ENCODE results near the gene PARD3.
A peak's percentile ranks its signal among the peaks of the same experiment; 100 is the strongest.

PARD3 gene

DNA sequence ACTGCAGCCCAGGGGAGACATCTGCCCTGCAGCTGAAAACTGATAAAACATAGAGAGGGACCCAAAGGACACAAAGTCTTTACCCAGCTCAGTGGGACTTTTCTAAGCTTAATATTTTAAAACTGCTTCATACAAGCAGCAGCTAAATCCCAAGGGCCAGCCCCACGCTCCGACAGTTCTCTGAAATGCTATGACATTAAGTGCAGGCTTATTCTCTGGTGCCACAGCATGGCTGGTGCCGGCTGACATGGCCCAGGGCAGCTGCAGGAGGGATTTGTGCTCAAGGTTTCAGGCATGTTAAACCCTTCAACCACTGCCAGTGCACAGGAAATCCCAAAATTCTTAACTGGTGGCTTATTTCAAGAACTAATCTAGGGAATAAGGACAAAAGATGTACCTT, 170.9 kb downstream of the PARD3 start:
- DNase-seq: peak in 1 of 2 experiments; percentile 21

- DNase-seq: no peak
Measured at GRCh38 chr10:34643620-34644019, 171.5 kb downstream of the PARD3 start.

DNA sequence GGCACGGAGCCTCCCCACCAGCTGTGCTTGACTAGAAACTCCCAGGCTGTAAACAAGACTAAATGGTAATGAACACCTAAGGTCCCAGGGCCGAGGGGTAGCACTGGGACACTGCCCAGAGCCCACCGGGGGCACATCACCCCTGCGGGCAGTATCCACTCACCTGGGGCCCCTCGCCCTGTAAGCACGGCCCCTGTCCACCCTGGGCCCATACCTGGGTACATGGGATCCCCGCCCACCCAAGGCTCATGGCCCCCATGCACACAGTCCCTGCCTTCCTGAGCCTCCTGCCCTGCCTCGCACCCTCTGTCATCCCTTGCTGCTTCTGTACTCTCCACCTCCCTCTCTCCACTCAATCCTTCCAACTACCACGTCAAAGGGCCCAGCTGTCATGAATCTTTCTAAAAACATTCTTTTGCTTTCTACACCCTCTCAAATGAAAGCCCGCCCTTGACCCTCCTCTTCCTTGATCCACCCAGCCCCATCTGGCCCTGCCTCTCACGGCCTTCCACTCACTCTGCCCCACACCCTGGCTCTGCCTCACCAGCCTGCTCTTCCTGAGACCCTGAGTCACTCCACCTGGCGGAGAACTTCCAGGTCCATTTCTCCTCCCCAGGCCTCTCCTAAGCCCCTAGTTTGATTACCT, 173.1 kb downstream of the PARD3 start:
- DNase-seq: peak; percentile 47 to 73

- peak in 1 of 2 experiments; percentile 16 for DNase-seq
Measured at GRCh38 chr10:34641147-34641912, 173.8 kb downstream of the PARD3 start.

- peak; percentile 10 to 51 for DNase-seq
Measured at GRCh38 chr10:34638406-34639054, 176.6 kb downstream of the PARD3 start.

GRCh38 chr10:34637418-34637911, 177.6 kb downstream of the PARD3 start:
- peak in 1 of 2 experiments; percentile 28 for DNase-seq

GRCh38 chr10:34635111-34635510, 180.0 kb downstream of the PARD3 start:
- DNase-seq: no peak

DNA sequence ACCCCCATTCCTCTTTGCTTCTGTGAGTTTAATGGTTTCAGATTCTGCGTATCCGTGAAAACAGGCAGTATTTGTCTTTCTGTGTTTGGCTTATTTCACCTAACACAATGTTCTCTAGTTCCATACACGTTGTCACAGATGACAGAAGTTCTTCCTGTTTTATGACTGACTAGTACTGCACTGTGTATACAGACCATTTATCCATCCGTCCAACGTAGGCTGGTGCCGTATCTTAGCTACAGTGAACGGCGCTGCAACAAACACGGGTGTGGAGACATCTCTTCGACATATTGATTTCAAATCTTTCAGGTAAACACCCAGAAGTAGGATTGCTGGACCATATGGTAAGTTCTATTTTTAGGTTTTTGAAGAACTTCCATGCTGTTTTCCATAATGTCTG, 181.7 kb downstream of the PARD3 start:
- DNase-seq: no peak

DNA sequence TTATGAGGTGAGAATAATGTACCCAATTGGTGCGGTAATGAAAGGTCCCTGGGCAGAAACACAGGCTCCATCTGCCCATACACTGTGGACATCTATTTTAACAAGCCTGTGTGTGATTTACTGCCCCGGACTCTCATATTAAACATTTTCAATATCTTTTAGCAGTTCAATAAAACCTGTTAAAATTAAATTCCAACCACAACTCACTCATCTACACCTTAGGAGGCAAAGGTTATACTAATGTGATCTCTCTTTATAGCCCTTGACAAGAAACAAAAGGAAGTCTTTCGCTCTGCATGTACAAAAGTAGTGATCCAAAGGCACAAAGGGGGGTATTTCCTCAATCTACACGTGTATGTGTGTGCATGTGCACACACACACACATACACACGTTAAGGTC, 186.0 kb downstream of the PARD3 start:
- no peak for DNase-seq

- no peak for DNase-seq
Measured at GRCh38 chr10:34628174-34628796, 186.8 kb downstream of the PARD3 start.

GRCh38 chr10:34627741-34628140, 187.4 kb downstream of the PARD3 start:
- no peak for DNase-seq

GRCh38 chr10:34627331-34627730, 187.8 kb downstream of the PARD3 start:
- DNase-seq: no peak

DNA sequence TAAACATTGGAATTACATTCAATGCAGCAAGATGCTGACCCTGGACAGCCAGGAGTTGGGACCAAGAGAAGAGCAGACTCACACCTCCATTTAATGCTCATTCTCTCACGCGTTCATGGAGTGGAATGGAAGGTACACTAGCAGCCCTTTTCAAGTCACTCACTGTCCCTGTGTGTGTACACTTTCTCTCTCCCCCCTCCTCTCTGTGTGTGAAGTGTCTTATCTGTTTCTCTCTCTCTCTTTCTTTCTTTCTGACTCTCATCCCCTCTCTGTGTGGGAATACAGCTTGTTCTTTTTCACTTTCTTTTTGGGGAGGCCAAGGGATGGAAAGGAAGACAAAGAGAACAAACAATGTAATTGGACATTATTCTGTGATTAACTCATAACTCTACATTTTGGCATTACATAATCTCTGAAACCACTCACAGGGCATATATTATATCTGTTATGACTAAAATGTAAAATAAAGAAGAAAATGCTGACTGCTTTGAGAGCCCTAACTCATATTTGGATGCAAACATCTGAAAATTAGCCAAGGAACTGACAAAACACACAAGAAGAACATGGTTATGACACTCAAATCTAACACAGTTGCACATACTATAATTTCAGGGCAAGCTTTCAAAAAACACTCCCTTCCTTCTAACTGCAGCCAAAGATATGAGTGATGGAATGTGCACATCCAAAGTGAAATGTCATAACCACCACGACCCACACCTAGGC, 188.8 kb downstream of the PARD3 start:
- no peak for DNase-seq

- no peak for DNase-seq
Measured at GRCh38 chr10:34624323-34625153, 190.6 kb downstream of the PARD3 start.

- no peak for DNase-seq
Measured at GRCh38 chr10:34622945-34623344, 192.2 kb downstream of the PARD3 start.

DNA sequence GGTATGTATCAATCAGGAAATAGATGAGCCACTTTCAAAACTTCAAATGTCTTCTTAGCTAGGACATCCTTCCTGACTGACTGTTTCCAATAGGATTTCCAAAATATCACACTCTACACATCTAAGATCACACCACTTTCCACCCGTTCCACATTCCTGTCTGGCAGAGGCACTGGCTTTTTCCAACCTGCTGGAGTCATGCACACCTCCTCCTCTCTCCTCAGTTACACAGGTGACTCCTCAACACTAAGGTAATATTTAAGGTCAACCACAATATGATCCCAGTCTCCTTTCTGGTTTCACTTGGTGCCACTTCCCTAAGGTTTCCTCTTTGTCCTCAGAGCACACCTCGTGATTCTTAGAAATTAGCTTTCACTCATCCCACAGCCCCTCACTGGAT, 196.5 kb downstream of the PARD3 start:
- no peak for DNase-seq

DNA sequence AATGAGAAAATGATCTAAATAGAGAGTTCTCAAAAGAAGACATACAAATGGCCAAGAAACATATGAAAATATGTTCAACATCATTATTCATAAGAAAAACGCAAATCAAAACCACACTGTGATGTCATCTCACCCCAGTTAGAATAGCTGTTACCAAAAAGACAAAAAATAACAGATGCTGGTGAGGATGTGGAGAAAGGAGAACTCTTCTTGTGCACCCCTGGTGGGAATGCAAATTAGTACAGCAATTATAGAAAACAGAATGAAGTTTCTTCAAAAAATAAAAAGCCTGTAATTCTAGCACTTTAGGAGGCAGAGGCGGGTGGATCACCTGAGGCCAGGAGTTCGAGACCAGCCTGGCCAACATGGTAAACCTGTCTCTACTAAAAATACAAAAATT, 199.3 kb downstream of the PARD3 start:
- no peak for DNase-seq

DNA sequence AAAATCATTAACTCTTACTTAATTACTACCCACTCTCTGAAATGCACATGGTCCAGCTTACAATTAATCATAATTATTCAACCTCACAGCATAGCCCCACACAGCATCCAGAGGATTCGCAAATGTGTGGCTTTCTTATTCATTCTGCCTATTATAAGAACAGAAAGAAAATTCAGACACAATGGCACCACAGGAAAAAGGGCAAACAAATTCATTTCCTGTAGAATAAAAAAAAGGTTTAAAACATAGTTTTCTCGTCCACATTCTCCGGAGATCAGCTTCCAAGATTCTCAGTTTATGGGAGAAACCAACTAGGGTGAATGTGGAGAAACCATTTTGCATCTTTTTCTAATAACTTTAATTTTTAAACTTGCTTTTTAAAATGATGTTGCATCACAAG, 201.6 kb downstream of the PARD3 start:
- DNase-seq: no peak

DNA sequence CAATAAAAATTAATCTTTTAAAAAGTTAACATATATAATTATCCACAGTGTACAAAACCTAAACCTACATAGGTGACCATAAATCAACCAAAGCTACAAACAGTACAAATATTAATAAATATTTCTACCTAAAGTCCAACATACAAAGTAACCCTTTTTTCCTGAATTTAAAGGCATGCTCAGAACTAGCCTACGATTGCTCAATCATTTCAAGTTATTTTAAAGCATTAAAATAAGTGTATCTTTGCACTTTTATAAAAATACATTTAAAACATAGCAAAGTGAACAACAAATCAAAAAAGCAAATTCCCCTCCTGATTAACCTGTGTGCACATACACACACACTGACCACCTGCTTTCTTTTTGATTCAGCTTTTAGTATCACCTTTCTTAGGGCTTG, 202.2 kb downstream of the PARD3 start:
- DNase-seq: no peak

DNA sequence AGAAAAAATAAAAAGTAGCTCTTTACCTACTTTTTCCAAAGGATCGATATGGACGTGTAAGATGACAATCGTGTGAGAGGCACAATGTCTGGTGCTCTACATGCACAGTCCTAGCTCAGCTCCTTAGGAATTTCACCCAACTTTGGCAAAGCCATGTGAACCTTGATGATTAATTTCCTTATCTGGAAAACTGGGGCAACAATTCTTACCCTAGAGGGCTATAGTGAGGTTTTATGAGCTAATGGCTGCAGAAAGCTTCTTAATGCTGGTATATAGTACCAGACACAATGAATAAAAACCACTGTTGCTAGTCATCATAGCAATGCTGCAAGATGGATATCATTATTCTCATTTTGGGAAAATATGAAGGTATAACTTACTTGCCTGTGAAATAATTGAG, 202.7 kb downstream of the PARD3 start:
- no peak for DNase-seq

DNA sequence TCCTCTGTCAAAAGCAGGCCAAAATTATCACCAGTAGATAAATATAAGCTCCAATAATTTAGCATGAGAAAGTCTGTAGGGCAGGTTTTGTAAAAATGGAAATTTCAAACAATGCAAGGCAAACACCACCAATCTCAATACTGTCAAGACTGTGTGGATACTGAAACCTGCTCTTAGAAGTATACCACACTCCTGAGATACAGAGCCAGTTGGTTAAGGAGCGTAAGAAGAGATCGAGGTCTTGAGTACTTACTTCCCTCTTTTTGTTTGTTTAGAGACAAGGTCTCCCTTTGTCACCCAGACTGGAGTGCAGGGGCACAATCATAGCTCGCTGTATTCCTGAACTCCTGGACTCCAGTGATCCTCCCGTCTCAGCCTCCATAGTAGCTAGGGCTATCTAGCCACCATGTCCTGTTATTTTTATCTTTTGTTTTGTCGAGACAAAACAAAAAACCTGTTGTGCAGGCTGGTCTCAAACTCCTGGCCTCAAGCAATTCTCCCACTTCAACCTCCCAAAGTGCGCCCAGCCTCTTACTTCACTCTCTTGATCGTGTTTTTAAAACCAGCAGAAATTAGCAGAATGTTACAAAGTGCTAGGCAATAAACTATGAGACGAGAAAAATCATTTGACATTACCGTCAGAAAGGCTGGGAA, 205.7 kb downstream of the PARD3 start:
- DNase-seq: no peak
